Activated CD4-positive, alpha-beta T cell treated with anti-CD3 and anti-CD28 coated beads for 24 hours (primary cell): ENCODE data around the gene SPPL2C.
"Not testable (repeated sequence)": the region's sequence is repeated elsewhere in the genome, so short reads cannot be mapped to it uniquely, and the experiment has no call there.

ENCODE experiments used
- DNase-seq, 2 donors: peaks; one replicate each; pipeline ENCODE4 v3.0.0-alpha.2; 2020; ENCODE audit warnings: low read depth in 2 of 2

Gene SPPL2C

GRCh38 chr17:45850011-45850410, 5.3 kb downstream of the SPPL2C start:
- DNase-seq, result no peak

GRCh38 chr17:45850468-45850867, 5.8 kb downstream of the SPPL2C start:
- no peak for DNase-seq

- DNase-seq, result no peak
These were observed 6.3 kb downstream of the SPPL2C start for GRCh38 chr17:45851022-45851421.

- no peak for DNase-seq
These were observed 6.8 kb downstream of the SPPL2C start for GRCh38 chr17:45851464-45851863.

GRCh38 chr17:45851873-45852272, 7.2 kb downstream of the SPPL2C start:
- DNase-seq, result no peak

GRCh38 chr17:45852535-45853297, 8.0 kb downstream of the SPPL2C start:
- DNase-seq, result peak; percentile 51 to 55

- no peak for DNase-seq
These were observed 9.5 kb downstream of the SPPL2C start for GRCh38 chr17:45854209-45854608.

GRCh38 chr17:45855691-45856336, 11.1 kb downstream of the SPPL2C start:
- DNase-seq, result no peak

- DNase-seq, result no peak
These were observed 13.5 kb downstream of the SPPL2C start for GRCh38 chr17:45857977-45858708.

GRCh38 chr17:45861165-45861564, 16.5 kb downstream of the SPPL2C start:
- DNase-seq, result no peak

- DNase-seq, result not testable (repeated sequence)
These were observed 17.4 kb downstream of the SPPL2C start for GRCh38 chr17:45862127-45862526.

GRCh38 chr17:45863857-45864654, 19.4 kb downstream of the SPPL2C start:
- DNase-seq, result no peak

- no peak for DNase-seq
These were observed 22.5 kb downstream of the SPPL2C start for GRCh38 chr17:45867171-45867570.

- DNase-seq, result no peak
These were observed 23.0 kb downstream of the SPPL2C start for GRCh38 chr17:45867702-45868101.

- DNase-seq, result no peak
These were observed 23.6 kb downstream of the SPPL2C start for GRCh38 chr17:45868276-45868675.

GRCh38 chr17:45869676-45870341, 25.1 kb downstream of the SPPL2C start:
- DNase-seq, result no peak

GRCh38 chr17:45870342-45870974, 25.8 kb downstream of the SPPL2C start:
- no peak for DNase-seq

GRCh38 chr17:45871718-45872117, 27.0 kb downstream of the SPPL2C start:
- no peak for DNase-seq

- DNase-seq, result no peak
These were observed 29.0 kb downstream of the SPPL2C start for GRCh38 chr17:45873728-45874127.

- no peak for DNase-seq
These were observed 29.5 kb downstream of the SPPL2C start for GRCh38 chr17:45874151-45874550.

- no peak for DNase-seq
These were observed 31.9 kb downstream of the SPPL2C start for GRCh38 chr17:45876539-45876938.
